HepG2 (cell line): ENCODE data around the gene DAGLB.

Experiments
- AFF4 ChIP-seq: sonication (generic); formaldehyde crosslinking; IDR thresholded peaks from 2 replicates; pipeline ENCODE4 v1.4.0; 2020; ENCODE audit warnings: missing genetic modification reagents
- ELF4 ChIP-seq: sonication (generic); formaldehyde crosslinking; IDR thresholded peaks from 2 replicates; pipeline ENCODE4 v1.5.0; 2020; ENCODE audit warnings: missing genetic modification reagents, mild to moderate bottlenecking, moderate library complexity, borderline replicate concordance
- GATA4 ChIP-seq: sonication (generic); IDR thresholded peaks from 2 replicates; pipeline ENCODE4 v1.6.1; 2016; ENCODE audit warnings: antibody characterized with exemption, low read depth, borderline replicate concordance
- RBAK ChIP-seq: sonication (generic); formaldehyde crosslinking; IDR thresholded peaks from 2 replicates; pipeline ENCODE4 v1.5.1; 2020; ENCODE audit warnings: mild to moderate bottlenecking, missing genetic modification reagents
- TF ChIP-seq, protein P1 (sequence below): sonication (generic); formaldehyde crosslinking; IDR thresholded peaks from 2 replicates; pipeline ENCODE4 v1.8.1; 2023; ENCODE audit warnings: mild to moderate bottlenecking, inconsistent platforms, moderate library complexity, missing genetic modification reagents, borderline replicate concordance

DNA sequence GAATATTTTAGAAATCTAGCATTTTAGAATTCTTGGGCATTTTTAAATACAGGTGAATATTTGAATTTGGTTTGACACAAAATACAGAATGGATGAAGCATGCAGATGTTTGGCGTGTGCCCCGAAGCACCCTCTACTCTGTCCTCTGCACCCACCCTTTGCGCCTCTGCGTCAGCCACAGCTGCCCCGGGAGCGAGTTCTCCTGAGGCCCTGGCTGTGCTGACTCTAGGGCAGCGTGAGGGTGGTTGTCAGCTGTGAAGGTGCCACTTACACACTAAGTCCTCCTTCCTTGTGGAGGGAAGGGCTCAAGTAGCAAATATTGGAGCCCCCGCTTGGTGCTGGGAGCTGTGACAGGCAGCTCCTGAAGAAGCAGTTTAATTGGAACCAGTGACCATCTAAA is 48.4 kb downstream of the DAGLB start:
- TF ChIP-seq RBAK (no peak), AFF4 (no peak), ELF4 (CRISPR knock-in tag) (no peak), GATA4 (no peak)
- TF ChIP-seq, protein P1, sequence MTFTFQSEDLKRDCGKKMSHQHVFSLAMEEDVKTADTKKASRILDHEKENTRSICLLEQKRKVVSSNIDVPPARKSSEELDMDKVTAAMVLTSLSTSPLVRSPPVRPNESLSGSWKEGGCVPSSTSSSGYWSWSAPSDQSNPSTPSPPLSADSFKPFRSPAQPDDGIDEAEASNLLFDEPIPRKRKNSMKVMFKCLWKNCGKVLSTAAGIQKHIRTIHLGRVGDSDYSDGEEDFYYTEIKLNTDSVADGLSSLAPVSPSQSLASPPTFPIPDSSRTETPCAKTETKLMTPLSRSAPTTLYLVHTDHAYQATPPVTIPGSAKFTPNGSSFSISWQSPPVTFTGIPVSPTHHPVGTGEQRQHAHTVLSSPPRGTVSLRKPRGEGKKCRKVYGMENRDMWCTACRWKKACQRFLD (CRISPR knock-in tag), result no peak
